ENCODE data around the gene UNC13D. TPM values are rescaled to one million over a fixed set of nuclear protein-coding genes. Genes with fewer than 3 reads are reported as not detected.

The UNC13D gene
- total and polyA plus RNA-seq, 2 of the 4 experiments (the other 2 are of a cell fraction) = under 0.01 to 0.31 TPM

DNA sequence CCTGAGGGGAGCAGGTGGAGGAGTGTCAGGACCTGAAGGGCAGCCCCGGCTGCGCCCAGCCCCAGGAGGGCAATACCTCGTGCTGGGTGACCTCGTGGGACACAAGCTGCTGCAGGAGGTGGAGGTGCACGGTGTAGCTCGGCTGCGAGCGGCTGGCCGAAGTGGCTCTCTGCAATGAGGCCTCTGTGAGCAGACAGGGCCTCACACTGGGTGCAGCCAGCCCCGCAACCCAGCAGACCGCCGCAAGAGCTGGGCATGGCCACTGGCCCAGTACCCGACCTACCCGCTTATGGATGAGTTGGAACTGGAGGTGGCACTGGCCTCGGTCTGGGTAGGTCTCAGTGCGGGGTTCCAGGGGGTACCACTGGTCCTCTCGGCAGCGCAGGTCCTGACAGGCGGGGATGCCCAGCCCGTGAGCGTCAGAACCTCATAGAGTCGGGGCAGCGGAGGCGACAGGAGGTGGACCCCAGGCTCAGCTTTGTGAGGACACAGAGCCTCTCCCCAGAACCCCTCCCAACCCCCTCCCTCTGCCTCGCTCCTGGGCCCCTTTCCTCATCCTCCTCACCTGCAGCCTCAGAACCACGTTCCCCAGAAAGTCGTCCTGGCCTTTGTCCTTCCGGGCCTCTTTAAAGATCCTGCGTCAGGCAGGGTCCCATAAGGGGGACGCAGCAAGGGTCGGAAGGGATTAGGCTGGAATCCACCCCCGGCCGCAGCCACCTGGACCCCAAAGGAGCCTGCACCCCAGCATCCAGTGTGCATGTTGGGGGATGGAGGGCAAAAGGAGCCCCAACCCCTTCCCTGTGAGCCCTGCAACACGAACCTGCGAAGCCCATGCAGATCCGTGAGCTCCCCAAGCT lies 4.0 kb downstream of the UNC13D start:
- no peak overlapping the region for H3K9ac ChIP-seq (ENCODE audit: low read depth, low read length)
- TF ChIP-seq MXI1 (IDR thresholded peaks at IDR 0.05; ENCODE audit: borderline replicate concordance, low read depth, low read length) = no peak
- TF ChIP-seq RAD21 (IDR thresholded peaks at IDR 0.05; ENCODE audit: low read length) = no peak
- TF ChIP-seq RFX5 (IDR thresholded peaks at IDR 0.05; ENCODE audit: low read depth, low read length) = no peak
- no peak for TF ChIP-seq CHD1 (IDR thresholded peaks at IDR 0.05; ENCODE audit: low read depth, low read length)
- TF ChIP-seq CEBPB (IDR thresholded peaks at IDR 0.05; ENCODE audit: low read depth, low read length) = no peak
- TF ChIP-seq MAFK (IDR thresholded peaks at IDR 0.05; ENCODE audit: low read depth, low read length) = no peak
- TF ChIP-seq, protein P1, sequence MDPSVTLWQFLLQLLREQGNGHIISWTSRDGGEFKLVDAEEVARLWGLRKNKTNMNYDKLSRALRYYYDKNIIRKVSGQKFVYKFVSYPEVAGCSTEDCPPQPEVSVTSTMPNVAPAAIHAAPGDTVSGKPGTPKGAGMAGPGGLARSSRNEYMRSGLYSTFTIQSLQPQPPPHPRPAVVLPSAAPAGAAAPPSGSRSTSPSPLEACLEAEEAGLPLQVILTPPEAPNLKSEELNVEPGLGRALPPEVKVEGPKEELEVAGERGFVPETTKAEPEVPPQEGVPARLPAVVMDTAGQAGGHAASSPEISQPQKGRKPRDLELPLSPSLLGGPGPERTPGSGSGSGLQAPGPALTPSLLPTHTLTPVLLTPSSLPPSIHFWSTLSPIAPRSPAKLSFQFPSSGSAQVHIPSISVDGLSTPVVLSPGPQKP (IDR thresholded peaks at IDR 0.05; ENCODE audit: borderline replicate concordance, low read depth, low read length) = no peak
- TF ChIP-seq BHLHE40 (IDR thresholded peaks at IDR 0.05; ENCODE audit: low read depth, low read length) = no peak
- no peak for TF ChIP-seq FOS (IDR thresholded peaks at IDR 0.05; ENCODE audit: low read depth, low read length)
- TF ChIP-seq SMC3 (IDR thresholded peaks at IDR 0.05; ENCODE audit: low read depth, low read length) = no peak
- no peak for TF ChIP-seq POLR2A (IDR thresholded peaks at IDR 0.05; ENCODE audit: low read depth, low read length)
- no peak for TF ChIP-seq RCOR1 (IDR thresholded peaks at IDR 0.05; ENCODE audit: insufficient replicate concordance, low read length)
- TF ChIP-seq NFE2L2 (IDR thresholded peaks at IDR 0.05; ENCODE audit: low read depth, low read length) = no peak
- no peak overlapping the region for H3K56ac ChIP-seq (ENCODE audit: extremely low read depth, insufficient read depth, low read length)
- DNase-seq = no peak
- H4K5ac ChIP-seq (ENCODE audit: low read depth, low read length) = no peak overlapping the region
- no peak overlapping the region for H2BK15ac ChIP-seq (ENCODE audit: low read depth, low read length)
- no peak overlapping the region for H2AFZ ChIP-seq (replicated peaks; ENCODE audit: low read length, poor library complexity)
- 81% methylated on average over 19 of the region's 36 CpGs; no CpG with 5 or more reads in 1 of the 2 experiments for WGBS, 2 experiments (ENCODE audit: extremely low coverage in 2 of 2, insufficient read length in 1 of 2)
- H3K23ac ChIP-seq (ENCODE audit: low read depth, low read length) = no peak overlapping the region
- H3K18ac ChIP-seq (ENCODE audit: low read depth, low read length) = no peak overlapping the region
- ChIA-PET POLR2A (ENCODE audit: unreplicated experiment) (interaction anchor here (0.6 kb wide), 1 partner anchor 40 kb away, joined by 3 read pairs; no protein-coding TSS in a partner anchor), CTCF (interaction anchor here (0.8 kb wide), 1 partner anchor 57 kb away, joined by 3 read pairs; no protein-coding TSS in a partner anchor)
- no peaks in the 10 kb centered on the region for H3K36me3 ChIP-seq (ENCODE audit: control insufficient read depth, insufficient read depth, low read length)
- no peak overlapping the region for H3K4me2 ChIP-seq (ENCODE audit: low read depth, low read length)
- no peaks in the 10 kb centered on the region; the same call in 1 of the 2 replicates for H3K27me3 ChIP-seq (ENCODE audit: control insufficient read depth, insufficient read depth, low read length)
- in situ Hi-C loops (cut with MboI; ENCODE audit: low sequenced_read_pairs) = no loop called here
- no peaks in the 10 kb centered on the region for H3K79me1 ChIP-seq (ENCODE audit: low read depth in 1 of 2, low read length in 2 of 2)
- intact Hi-C loops (cut with micrococcal nuclease) = no loop called here
- ATAC-seq (ENCODE audit: low read depth) = no peak
- no peak overlapping the region for H3K14ac ChIP-seq (replicated peaks; ENCODE audit: low read depth, low read length)
- 0 out of 2 replicates have a peak, but pooled peaks cover 4% of the 10 kb centered on the region for H3K9me1 ChIP-seq (ENCODE audit: insufficient read depth, low read length)
- H3K27ac ChIP-seq (ENCODE audit: insufficient read depth, low read length) = no peak overlapping the region
- H2AK9ac ChIP-seq (replicated peaks; ENCODE audit: low read depth, low read length, poor library complexity) = no peak overlapping the region
- H2BK5ac ChIP-seq (ENCODE audit: low read depth, low read length, poor library complexity, severe bottlenecking) = no peak overlapping the region
- no TSS peak for BruUV-seq (replicated peaks)
- H4K20me1 ChIP-seq (ENCODE audit: insufficient read depth, low read length) = no peaks in the 10 kb centered on the region
- H4K91ac ChIP-seq (ENCODE audit: insufficient read depth, low read depth, low read length) = no peak overlapping the region
- no peak overlapping the region for H2BK120ac ChIP-seq (ENCODE audit: low read depth, low read length)
- H3K4me3 ChIP-seq (ENCODE audit: insufficient read depth, low read depth, low read length) = no peak overlapping the region
- H3K9me3 ChIP-seq (ENCODE audit: control insufficient read depth, insufficient read depth, low read length) = no peaks in the 10 kb centered on the region
- no peak overlapping the region for H4K8ac ChIP-seq (ENCODE audit: low read depth in 2 of 2, low read length in 2 of 2)
- H2BK20ac ChIP-seq (ENCODE audit: low read depth, low read length) = no peak overlapping the region
- dilution Hi-C loops (cut with HindIII; ENCODE audit: low sequenced_read_pairs, unreplicated experiment) = no loop called here
- peaks cover 4% of the 10 kb centered on the region for H3K4me1 ChIP-seq (ENCODE audit: control insufficient read depth, insufficient read depth, low read length)
- peak overlapping the region; percentile 24; the same call in 1 of the 2 replicates for H2AK5ac ChIP-seq (ENCODE audit: low read depth, low read length)
- H3K4ac ChIP-seq (ENCODE audit: low read depth, low read length) = no peak overlapping the region

Data from IMR-90 (cell line).